Activated naive CD4-positive, alpha-beta T cell treated with Interleukin-2 at 50 U/mL for 16 hours (primary cell): ENCODE measurements around the gene KCNAB3.

Experiments
- DNase-seq: peaks from one replicate; pipeline ENCODE4 v3.0.0-alpha.2; 2020

The KCNAB3 gene

GRCh38 chr17:7875804-7876370 lies 53.8 kb downstream of the KCNAB3 start:
- no peak for DNase-seq

GRCh38 chr17:7873051-7873450 lies 56.6 kb downstream of the KCNAB3 start:
- no peak for DNase-seq
